ENCODE measurements around the gene GTF2H4.
"Not testable (repeated sequence)": the region's sequence is repeated elsewhere in the genome, so short reads cannot be mapped to it uniquely, and the experiment has no call there.

The GTF2H4 gene

DNA sequence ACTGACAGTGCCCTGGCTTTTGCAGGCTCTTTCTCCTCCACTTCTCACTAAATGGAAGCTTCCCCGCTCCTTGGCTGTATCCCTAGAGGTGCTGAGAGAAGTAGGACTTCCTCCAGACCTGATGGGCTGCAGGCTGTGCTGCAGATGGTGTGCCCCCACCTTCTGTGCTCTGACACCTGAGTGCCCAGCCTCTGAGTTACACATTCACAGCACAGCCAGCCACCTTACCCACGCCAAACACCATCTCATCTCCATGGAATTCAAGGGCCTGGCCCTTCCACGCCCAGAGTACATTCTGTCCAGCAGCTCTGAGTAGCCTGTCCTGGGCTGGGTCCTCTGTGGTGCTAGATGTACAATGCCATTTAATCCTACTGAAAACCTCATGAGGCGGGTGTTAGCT lies 18.6 kb downstream of the GTF2H4 start:
- no peak for DNase-seq

DNA sequence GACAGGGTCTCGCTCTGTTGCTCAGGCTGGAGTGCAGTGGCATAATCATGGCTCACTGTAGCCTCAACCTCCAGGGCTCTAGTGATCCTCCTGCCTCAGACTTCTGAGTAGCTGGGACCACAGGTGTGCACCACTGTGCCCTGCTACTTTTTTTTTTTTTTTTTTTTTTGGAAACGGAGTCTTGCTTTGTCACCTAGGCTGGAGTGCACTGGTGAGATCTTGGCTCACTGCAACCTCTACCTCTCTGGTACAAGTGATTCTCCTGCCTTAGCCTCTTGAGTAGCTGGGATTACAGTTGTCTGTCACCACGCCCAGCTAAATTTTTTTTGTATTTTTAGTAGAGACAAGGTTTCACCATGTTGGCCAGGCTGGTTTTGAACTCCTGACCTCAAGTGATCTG lies 19.1 kb downstream of the GTF2H4 start:
- DNase-seq: not testable (repeated sequence)

DNA sequence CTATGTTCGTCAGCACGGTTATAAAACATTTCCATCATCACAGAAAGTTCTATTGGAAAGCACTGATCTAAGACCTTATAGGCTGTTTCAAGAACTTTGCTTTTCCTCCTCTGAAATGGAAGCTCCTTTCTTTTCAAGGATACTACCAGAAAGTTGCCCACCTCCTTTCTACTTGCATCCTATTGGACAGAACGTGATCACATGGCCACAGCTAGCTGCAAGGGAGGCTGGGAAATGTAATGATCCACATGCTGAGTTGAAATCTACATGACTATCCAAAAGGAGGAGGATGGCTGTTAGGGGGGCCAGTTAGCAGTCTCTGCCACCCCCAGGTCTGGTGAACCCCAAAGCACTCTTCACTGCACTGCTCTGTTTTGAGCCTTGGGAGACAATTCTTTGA lies 20.7 kb downstream of the GTF2H4 start:
- no peak for DNase-seq

- DNase-seq: no peak
These were observed 22.5 kb downstream of the GTF2H4 start for GRCh38 chr6:30930506-30930905.

- no peak for DNase-seq
These were observed 23.3 kb downstream of the GTF2H4 start for GRCh38 chr6:30931272-30931671.

DNA sequence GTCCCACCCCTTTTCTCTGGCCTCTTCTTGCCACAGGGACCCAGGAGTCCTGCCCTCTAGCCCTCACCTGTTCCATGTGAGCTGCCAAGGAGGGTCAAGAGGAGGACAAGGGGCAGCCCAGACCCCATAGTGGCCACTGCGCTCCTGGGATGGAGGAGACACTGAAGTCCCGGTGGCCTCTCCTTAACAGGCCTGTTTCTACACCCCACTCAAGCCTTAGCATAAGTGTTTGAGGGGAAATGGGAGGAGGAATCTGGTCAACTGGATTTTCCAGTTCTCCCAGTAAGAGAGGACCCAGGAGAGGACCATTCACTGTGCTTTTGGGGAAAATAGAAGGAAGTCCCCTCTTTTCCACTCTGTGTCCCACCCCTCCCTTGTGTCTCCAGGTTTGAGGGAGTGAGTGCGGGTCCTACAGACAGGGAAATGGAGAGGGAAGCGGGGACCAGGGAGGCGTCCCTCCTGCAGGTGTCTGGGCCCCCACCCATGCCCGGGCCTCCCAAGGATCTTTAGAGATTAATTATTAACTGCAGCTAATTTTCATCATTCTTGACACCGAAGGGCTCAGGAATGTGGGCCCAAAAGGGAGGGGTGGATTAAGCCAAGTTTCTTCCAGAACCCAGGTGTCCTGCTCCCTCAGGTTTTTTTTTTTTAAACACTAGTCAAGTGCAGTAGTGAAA lies 24.1 kb downstream of the GTF2H4 start, which contains the start of gene SFTA2:
Gene SFTA2, minus strand, starts transcription at position 202 of the 677 bp plus-strand sequence. Its CDS starts 74 bp downstream, at position 128.
- DNase-seq: no peak

- no peak for DNase-seq
These were observed 24.8 kb downstream of the GTF2H4 start for GRCh38 chr6:30932665-30933365.

GRCh38 chr6:30935018-30935417 lies 27.0 kb downstream of the GTF2H4 start:
- no peak for DNase-seq

GRCh38 chr6:30937265-30937664 lies 29.3 kb downstream of the GTF2H4 start:
- DNase-seq: no peak

- DNase-seq: no peak
These were observed 30.7 kb downstream of the GTF2H4 start for GRCh38 chr6:30938730-30939129.

DNA sequence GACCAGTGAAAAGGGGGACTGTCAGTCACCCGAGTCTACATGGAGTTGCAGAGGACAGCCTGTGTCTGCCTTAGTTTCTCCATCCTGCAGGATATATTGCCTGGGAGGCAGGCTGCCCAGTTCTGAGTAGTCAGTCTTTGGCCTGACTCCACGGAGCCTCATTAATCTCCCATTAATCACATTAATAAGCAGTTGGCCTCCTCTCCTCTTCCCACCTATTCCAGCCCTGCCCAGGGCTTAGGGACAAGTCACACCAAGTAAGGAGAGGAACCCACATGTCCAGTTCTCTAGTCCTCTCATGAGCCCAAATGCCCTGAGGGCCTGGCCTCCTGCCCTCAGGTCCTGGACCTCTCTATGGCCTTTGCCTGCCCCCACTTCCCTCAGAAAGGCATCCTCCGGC lies 31.5 kb downstream of the GTF2H4 start:
- DNase-seq: no peak

- DNase-seq: no peak
These were observed 32.5 kb downstream of the GTF2H4 start, which contains the start of gene MUCL3 for GRCh38 chr6:30940361-30940986. Gene MUCL3 (plus strand): TSS chr6:30940973. CDS start chr6:30941000, 27 bp downstream.

- no peak for DNase-seq
These were observed 34.5 kb downstream of the GTF2H4 start for GRCh38 chr6:30942338-30943060.

GRCh38 chr6:30944051-30944450 lies 36.0 kb downstream of the GTF2H4 start:
- no peak for DNase-seq

GRCh38 chr6:30945281-30945680 lies 37.3 kb downstream of the GTF2H4 start:
- no peak for DNase-seq

DNA sequence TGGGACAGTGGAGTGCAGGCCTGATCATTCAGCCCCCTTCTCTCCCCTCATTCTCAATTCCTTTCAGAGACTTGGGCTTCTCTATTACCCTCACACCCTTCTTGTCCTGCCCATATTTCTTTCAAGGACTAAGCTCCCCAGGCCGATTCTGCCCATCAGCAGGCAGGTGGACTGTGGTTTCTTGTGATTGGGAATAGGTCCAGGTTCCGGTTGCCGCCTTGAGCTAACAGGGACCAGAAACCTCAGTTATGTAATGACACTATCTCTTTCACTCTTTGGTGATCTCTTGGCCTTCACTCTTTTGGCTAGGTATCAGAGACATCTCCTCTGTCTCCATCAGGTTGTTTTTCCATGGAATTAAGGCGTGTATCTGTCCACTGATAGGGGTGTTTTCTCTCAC lies 39.2 kb downstream of the GTF2H4 start:
- no peak for DNase-seq

DNA sequence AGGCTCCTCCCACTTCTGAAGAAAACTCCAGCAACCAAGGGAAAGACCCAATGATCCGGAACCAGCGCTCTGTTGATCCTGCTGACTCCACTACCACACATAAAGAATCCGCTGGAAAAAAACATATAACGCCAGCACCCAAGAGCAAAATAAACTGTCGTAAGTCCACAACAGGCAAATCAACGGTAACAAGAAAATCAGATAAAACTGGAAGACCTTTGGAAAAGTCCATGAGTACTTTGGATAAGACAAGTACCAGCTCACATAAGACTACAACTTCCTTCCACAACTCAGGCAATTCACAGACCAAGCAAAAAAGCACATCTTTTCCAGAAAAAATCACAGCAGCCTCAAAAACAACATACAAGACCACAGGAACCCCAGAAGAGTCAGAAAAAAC lies 40.8 kb downstream of the GTF2H4 start:
- no peak for DNase-seq

- DNase-seq: no peak
These were observed 44.0 kb downstream of the GTF2H4 start for GRCh38 chr6:30951907-30952469.

DNA sequence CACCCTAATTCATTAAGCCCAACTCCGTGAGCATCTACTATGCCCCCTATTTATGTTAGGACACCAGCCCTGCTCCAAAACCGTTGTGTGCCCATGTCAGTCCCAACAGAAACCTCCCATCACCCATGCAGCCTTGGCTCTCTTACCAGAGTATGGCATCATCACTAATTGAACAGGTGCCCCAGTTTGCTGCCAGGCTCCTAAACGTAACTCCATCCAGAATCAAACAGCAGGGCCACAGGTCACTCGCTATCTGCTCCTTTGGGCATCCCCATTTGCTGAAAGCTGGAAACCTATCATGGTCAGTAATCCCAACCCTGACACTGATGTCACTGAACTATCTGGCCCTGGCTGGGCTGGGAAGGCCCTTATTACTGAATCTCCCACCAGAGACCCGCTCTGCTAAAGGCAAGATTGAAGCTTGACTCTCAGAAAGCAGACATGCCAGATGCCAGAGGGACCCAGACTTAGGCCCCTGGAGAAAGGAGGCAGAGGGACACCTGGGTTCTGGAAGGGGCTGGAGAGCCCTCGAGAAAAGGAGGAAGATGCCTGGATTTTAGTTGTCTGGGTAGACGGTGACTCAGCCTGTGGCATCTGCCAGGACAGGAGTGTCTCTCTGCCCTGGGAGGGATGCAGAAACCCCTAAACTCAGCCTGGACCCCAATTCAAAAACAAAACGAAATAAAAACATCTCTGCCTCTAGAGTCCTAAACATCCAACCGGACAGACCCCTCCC lies 46.8 kb downstream of the GTF2H4 start:
- DNase-seq: no peak

DNA sequence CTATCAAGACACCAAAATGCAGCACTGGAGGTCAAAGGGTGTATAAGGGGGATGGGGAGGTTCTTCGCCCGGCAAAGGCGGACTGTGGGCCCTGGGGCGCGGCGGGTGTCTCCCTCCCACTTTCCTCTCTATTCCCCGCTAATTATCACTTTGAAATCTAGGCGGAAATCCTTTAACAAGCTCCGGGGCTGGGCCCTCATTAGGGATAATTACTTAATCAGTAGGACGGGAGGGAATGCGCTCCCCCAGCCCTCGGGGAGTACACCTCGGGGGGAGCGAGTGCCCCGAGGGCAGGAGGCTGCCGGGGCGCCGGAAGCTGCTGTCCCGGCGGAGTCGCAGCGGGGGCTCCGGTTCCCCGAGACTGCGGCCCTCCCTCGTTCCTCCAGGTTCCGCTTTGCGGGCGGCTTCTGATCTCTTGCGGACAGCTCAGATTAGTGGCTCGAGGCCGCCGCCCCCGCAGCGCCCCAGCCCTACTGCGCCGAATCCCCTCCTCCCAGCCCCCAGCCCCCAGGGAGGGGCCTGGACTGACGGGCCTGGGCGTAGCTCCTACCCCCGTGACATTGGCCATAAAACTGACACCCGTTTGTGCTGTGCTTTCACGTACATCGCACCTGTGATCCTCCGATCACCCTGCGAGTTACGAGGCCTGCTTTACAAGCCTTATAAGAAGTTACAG lies 47.5 kb downstream of the GTF2H4 start:
- DNase-seq: peak; percentile 55

DNA sequence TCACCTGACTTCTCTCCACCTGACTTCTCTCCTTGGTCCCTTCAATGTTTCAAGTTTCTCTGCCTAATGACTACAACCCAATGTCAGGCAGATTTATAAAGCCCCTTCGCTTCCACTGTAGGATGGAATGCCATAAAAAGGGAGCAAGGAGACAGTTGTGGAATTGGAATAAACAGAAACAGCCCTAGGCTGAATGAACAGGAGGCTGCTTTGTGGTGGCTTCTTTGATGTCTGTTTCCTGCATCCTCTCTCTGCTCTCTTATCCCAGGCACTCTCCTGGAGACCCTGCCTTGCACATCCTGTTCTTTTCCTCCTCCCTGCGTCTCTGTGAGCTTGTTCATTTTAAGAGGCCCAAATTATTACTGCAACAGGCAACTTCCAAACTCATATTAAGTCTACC lies 49.7 kb downstream of the GTF2H4 start:
- DNase-seq: no peak

All from activated T-cell treated with anti-CD3 and anti-CD28 coated beads for 4 hours (primary cell).